Measurements from ENCODE around the gene TRMT1. TPM values are rescaled to one million over a fixed set of nuclear protein-coding genes. Genes with fewer than 3 reads are reported as not detected.
A peak's percentile ranks its signal among the peaks of the same experiment; 100 is the strongest.

The TRMT1 gene
- total RNA-seq, 2 experiments from 2014 or later, result 54.3 to 55.8 TPM

DNA sequence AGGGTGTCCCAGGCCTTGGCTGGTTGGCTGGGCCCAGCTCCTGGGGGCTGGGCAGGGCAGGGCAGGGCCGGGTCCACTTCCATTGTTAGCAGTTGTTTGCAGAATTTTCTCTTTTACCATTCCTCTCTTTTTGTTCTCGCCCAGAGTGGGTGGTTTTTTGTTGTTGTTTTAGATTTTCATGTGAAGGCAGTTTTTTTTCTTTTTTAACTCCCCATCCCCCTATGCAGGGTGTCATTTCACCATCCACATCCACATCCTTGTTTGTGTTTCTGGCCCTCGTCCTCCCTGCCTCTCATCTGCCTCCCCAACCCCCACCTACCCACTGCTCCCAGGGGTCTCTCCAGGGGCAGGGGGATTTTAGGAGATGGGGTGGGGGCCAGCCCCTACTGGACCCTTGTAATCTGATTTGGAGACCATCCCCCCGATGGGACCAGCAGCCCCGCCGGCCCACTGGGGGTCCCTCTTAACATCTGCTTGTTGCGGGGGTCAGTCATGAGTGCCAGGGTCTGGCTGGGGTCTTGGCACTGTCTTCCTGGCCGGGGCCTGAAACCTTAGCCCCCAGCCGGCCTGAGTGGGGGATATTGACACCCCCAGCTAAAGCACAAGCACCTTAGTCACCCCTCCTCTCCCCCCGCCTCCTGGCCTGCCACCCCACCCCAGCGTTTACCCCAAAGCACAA lies 23.2 kb upstream of the TRMT1 start:
- Mint-ChIP-seq H3K27me3 (no peaks in the 10 kb centered on the region), H3K36me3 (peaks cover 1% of the 10 kb centered on the region), H3K4me3 (no peak overlapping the region), H3K9me3 (no peaks in the 10 kb centered on the region), H3K4me1 (peaks cover 2% of the 10 kb centered on the region), H3K27ac (no peak overlapping the region)
- ATAC-seq (ENCODE audit: low read depth), result no peak
- POLR2A ChIA-PET, result no interaction called here
- DNase-seq, result no peak

DNA sequence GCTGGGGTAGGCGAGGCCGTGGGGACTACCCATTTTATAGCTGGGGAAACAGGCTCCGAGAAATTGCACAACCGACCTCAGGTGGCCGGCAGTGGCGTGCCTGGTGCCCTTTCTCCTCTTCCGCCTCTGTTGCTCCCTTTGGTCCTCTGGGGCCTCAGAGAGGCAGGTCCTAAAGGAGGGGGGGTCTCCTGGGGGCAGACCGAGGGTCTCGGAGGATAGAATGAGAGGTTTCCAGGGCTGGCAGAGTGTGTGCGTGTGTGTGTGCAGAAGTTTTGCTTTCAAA lies 22.3 kb upstream of the TRMT1 start:
- no peak for DNase-seq
- peaks cover 2% of the 10 kb centered on the region for H3K4me1 Mint-ChIP-seq
- H3K27ac Mint-ChIP-seq, result no peak overlapping the region
- H3K4me3 Mint-ChIP-seq, result no peak overlapping the region
- POLR2A ChIA-PET, result interaction anchor here (2.1 kb wide), 1 partner anchor 21 kb away, joined by 5 read pairs; the partner anchor contains the start of gene NACC1
- no peak for ATAC-seq (ENCODE audit: low read depth)
- no peaks in the 10 kb centered on the region for H3K9me3 Mint-ChIP-seq
- peaks cover 1% of the 10 kb centered on the region for H3K36me3 Mint-ChIP-seq
- no peaks in the 10 kb centered on the region for H3K27me3 Mint-ChIP-seq

GRCh38 chr19:13138171-13138915 lies 21.8 kb upstream of the TRMT1 start:
- Mint-ChIP-seq H3K4me3 (no peak overlapping the region), H3K27ac (no peak overlapping the region), H3K4me1 (peaks cover 2% of the 10 kb centered on the region), H3K27me3 (no peaks in the 10 kb centered on the region), H3K9me3 (no peaks in the 10 kb centered on the region), H3K36me3 (peaks cover 1% of the 10 kb centered on the region)
- no peak for DNase-seq
- POLR2A ChIA-PET, result interaction anchor here (0.6 to 2.1 kb wide), 2 partner anchors 10 to 20 kb away, joined by 3 to 5 read pairs; partner anchors contain the start of gene NACC1
- no peak for ATAC-seq (ENCODE audit: low read depth)

GRCh38 chr19:13137290-13137794 lies 20.8 kb upstream of the TRMT1 start:
- POLR2A ChIA-PET, result interaction anchor here (0.6 to 2.1 kb wide), 2 partner anchors 11 to 19 kb away, joined by 3 to 5 read pairs; partner anchors contain the start of gene NACC1
- Mint-ChIP-seq H3K36me3 (peaks cover 1% of the 10 kb centered on the region), H3K4me1 (peaks cover 10% of the 10 kb centered on the region), H3K9me3 (no peaks in the 10 kb centered on the region), H3K27me3 (no peaks in the 10 kb centered on the region), H3K27ac (no peak overlapping the region), H3K4me3 (no peak overlapping the region)
- ATAC-seq (ENCODE audit: low read depth) (no peak), DNase-seq (no peak)

DNA sequence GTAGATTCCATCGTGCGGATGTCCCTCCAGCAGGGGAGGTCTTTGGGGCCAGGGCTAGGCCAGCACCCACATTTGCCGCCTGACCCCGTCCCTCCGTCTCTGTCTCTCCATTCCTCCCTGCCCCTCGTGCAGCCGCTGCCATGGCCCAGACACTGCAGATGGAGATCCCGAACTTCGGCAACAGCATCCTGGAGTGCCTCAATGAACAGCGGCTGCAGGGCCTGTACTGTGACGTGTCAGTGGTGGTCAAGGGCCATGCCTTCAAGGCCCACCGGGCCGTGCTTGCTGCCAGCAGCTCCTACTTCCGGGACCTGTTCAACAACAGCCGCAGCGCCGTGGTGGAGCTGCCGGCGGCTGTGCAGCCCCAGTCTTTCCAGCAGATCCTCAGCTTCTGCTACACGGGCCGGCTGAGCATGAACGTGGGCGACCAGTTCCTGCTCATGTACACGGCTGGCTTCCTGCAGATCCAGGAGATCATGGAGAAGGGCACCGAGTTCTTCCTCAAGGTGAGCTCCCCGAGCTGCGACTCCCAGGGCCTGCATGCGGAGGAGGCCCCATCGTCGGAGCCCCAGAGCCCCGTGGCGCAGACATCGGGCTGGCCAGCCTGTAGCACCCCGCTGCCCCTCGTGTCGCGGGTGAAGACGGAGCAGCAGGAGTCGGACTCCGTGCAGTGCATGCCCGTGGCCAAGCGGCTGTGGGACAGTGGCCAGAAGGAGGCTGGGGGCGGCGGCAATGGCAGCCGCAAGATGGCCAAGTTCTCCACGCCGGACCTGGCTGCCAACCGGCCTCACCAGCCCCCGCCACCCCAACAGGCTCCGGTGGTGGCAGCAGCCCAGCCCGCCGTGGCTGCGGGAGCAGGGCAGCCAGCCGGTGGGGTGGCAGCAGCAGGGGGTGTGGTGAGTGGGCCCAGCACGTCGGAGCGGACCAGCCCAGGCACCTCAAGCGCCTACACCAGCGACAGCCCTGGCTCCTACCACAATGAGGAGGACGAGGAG lies 18.8 kb upstream of the TRMT1 start:
- POLR2A ChIA-PET, result no interaction called here
- Mint-ChIP-seq H3K27me3 (no peaks in the 10 kb centered on the region), H3K9me3 (no peaks in the 10 kb centered on the region), H3K36me3 (no peaks in the 10 kb centered on the region), H3K4me3 (no peak overlapping the region), H3K4me1 (peaks cover 15% of the 10 kb centered on the region), H3K27ac (no peak overlapping the region)
- DNase-seq (no peak), ATAC-seq (ENCODE audit: low read depth) (no peak)

GRCh38 chr19:13134626-13135025 lies 18.1 kb upstream of the TRMT1 start:
- H3K36me3 Mint-ChIP-seq, result no peaks in the 10 kb centered on the region
- POLR2A ChIA-PET, result no interaction called here
- H3K4me1 Mint-ChIP-seq, result peaks cover 16% of the 10 kb centered on the region
- H3K4me3 Mint-ChIP-seq, result no peak overlapping the region
- ATAC-seq (ENCODE audit: low read depth), result no peak
- H3K27ac Mint-ChIP-seq, result peak overlapping the region; percentile 38
- no peaks in the 10 kb centered on the region for H3K27me3 Mint-ChIP-seq
- DNase-seq, result no peak
- no peaks in the 10 kb centered on the region for H3K9me3 Mint-ChIP-seq

DNA sequence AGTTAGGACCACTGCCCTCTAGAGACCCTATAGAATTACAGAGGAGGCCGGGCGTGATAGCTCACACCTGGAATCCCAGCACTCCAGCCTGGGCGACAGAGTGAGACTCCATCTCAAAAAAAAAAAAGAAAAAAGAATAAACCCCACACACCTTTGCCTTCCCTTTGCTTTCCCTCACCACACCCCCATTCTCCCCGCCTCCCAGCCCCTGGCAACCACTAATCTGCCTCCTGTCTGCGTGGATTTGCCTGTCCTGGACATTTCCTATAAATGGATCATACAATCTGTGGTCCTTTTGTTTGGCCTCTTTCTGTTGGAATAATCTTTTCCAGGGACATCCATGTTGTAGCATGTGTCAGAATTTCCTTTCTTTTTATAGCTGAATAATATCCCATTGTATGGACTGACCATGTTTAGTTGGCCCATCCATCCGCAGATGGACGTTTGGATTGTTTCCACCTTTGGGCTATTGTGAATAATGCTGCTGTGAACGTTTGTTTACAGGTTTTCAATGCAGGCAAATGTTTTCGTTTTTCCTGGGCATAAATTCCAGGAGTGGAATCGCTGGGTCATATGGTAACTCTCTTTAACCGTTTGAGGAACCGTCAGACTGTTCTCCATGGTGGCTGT lies 16.8 kb upstream of the TRMT1 start:
- no peak for DNase-seq
- POLR2A ChIA-PET, result interaction anchor here (0.9 to 1.6 kb wide), 4 partner anchors 8 to 16 kb away, joined by 3 to 6 read pairs (median 3); partner anchors contain the start of genes IER2 and STX10
- Mint-ChIP-seq H3K27me3 (no peaks in the 10 kb centered on the region), H3K36me3 (no peaks in the 10 kb centered on the region), H3K4me3 (no peak overlapping the region), H3K27ac (peak overlapping the region; percentile 33), H3K9me3 (no peaks in the 10 kb centered on the region), H3K4me1 (peaks cover 16% of the 10 kb centered on the region)
- ATAC-seq (ENCODE audit: low read depth), result no peak

DNA sequence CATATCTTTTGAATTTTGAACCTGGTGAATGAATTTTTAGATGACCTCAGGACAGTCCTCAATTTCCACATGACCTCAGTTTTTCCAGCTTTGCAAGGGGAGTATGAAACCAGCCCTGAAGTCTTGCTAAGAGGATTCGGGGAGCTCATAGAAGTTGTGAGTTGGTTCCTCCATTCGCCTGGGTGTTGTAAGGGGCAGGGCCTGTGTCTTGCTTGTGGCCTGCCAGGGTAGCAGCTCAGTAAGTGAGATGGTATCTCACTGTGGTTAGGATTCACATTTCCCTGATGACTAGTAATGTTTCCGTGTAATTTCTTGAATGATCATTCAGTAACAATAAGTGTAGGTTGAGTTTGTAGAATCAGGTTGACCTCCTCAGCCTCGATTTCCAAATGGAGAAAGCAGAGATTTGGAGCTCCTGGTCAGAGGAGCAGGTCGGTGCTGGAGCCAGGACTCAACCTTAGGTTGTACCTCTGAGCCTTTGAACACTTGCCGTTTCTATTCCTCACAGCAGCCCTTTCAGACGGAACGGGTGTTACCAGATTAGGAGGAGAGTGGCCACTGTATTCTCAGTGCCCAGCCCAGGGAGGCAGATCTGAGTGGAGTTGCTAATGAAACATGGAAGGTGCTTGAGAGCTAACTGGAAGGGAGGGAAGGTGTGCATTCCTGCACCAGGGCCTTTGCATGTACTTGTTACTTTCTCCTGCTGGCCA lies 16.1 kb upstream of the TRMT1 start:
- DNase-seq, result no peak
- Mint-ChIP-seq H3K4me1 (peaks cover 22% of the 10 kb centered on the region), H3K4me3 (peak overlapping the region; percentile 4), H3K9me3 (no peaks in the 10 kb centered on the region), H3K27ac (peak overlapping the region; percentile 70), H3K36me3 (no peaks in the 10 kb centered on the region), H3K27me3 (no peaks in the 10 kb centered on the region)
- peak; percentile 80 for ATAC-seq (ENCODE audit: low read depth)
- POLR2A ChIA-PET, result interaction anchor here (0.9 to 1.6 kb wide), 6 partner anchors 8 to 20 kb away, joined by 3 to 6 read pairs (median 3); partner anchors contain the start of genes IER2, NACC1 and STX10

GRCh38 chr19:13130886-13131490 lies 14.4 kb upstream of the TRMT1 start:
- Mint-ChIP-seq H3K27ac (peak overlapping the region; percentile 26), H3K36me3 (no peaks in the 10 kb centered on the region), H3K4me1 (peaks cover 22% of the 10 kb centered on the region), H3K4me3 (no peak overlapping the region), H3K9me3 (no peaks in the 10 kb centered on the region), H3K27me3 (no peaks in the 10 kb centered on the region)
- no peak for DNase-seq
- ATAC-seq (ENCODE audit: low read depth), result no peak
- POLR2A ChIA-PET, result interaction anchor here (1.1 to 2.0 kb wide), 2 partner anchors 12 to 21 kb away, joined by 4 to 6 read pairs; no protein-coding TSS in a partner anchor

DNA sequence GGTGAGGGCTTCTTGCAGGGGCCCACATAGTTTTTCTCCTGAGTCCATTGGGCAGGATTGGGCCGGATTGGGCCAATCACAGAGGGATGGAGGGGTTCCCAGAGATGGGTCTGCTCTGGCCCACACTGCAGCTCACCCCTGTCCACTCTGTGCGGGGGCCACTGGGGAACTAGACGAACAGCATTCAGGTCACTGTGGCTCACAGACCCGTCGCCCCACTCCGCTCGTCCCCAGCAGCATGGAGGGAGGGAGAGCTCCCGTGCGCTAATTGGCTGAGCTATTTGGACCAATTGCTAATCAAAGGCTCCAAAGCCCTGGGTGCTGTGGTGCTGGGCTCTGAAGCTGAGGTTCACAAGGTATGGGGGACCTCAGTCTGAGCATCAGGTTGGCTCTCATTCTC lies 12.8 kb upstream of the TRMT1 start:
- ATAC-seq (ENCODE audit: low read depth) (no peak), DNase-seq (no peak)
- Mint-ChIP-seq H3K27ac (no peak overlapping the region), H3K36me3 (peaks cover 4% of the 10 kb centered on the region), H3K27me3 (no peaks in the 10 kb centered on the region), H3K9me3 (no peaks in the 10 kb centered on the region), H3K4me1 (peaks cover 22% of the 10 kb centered on the region), H3K4me3 (no peak overlapping the region)
- POLR2A ChIA-PET, result interaction anchor here (2.0 kb wide), 1 partner anchor 10 kb away, joined by 6 read pairs; no protein-coding TSS in a partner anchor

GRCh38 chr19:13128583-13128982 lies 12.0 kb upstream of the TRMT1 start:
- POLR2A ChIA-PET, result no interaction called here

More at GRCh38 chr19:13128583-13128982, 12.0 kb upstream of the TRMT1 start:
- DNase-seq (no peak), ATAC-seq (ENCODE audit: low read depth) (no peak)
- Mint-ChIP-seq H3K4me3 (no peak overlapping the region), H3K4me1 (peaks cover 22% of the 10 kb centered on the region), H3K9me3 (no peaks in the 10 kb centered on the region), H3K27ac (no peak overlapping the region), H3K36me3 (peaks cover 4% of the 10 kb centered on the region), H3K27me3 (no peaks in the 10 kb centered on the region)

Data from activated naive CD8-positive, alpha-beta T cell treated with anti-CD3 and anti-CD28 coated beads, Interleukin-2, amount 10 ng/mL, durations not matched to agents 7 days and 5 days (primary cell).